GM21528 (cell line): ENCODE data around the gene ADCY1.

Source experiments
- ATAC-seq: cut with Tn5 transposase; IDR thresholded peaks from one replicate; pipeline ENCODE4 v1.9.1; 2021; ENCODE audit warnings: mild to moderate bottlenecking, moderate library complexity; ENCODE audit not compliant: unreplicated experiment, low FRiP score

ADCY1 gene

GRCh38 chr7:45663167-45663921 is 89.2 kb downstream of the ADCY1 start:
- no peak for ATAC-seq

GRCh38 chr7:45663965-45664633 is 89.9 kb downstream of the ADCY1 start:
- ATAC-seq: no peak

- no peak for ATAC-seq
Observed at GRCh38 chr7:45665172-45665571, 91.0 kb downstream of the ADCY1 start.

GRCh38 chr7:45670227-45670626 is 96.1 kb downstream of the ADCY1 start:
- ATAC-seq: no peak

GRCh38 chr7:45670717-45671116 is 96.5 kb downstream of the ADCY1 start:
- no peak for ATAC-seq

- no peak for ATAC-seq
Observed at GRCh38 chr7:45677311-45677900, 103.2 kb downstream of the ADCY1 start.

GRCh38 chr7:45679516-45679915 is 105.3 kb downstream of the ADCY1 start:
- ATAC-seq: no peak

GRCh38 chr7:45680776-45681175 is 106.6 kb downstream of the ADCY1 start:
- no peak for ATAC-seq

- no peak for ATAC-seq
Observed at GRCh38 chr7:45681596-45682357, 107.6 kb downstream of the ADCY1 start.

- no peak for ATAC-seq
Observed at GRCh38 chr7:45682358-45682735, 108.2 kb downstream of the ADCY1 start.

- no peak for ATAC-seq
Observed at GRCh38 chr7:45682836-45683555, 108.8 kb downstream of the ADCY1 start.

- no peak for ATAC-seq
Observed at GRCh38 chr7:45683556-45684148, 109.5 kb downstream of the ADCY1 start.

GRCh38 chr7:45684910-45685618 is 110.9 kb downstream of the ADCY1 start:
- no peak for ATAC-seq

GRCh38 chr7:45685619-45686240 is 111.6 kb downstream of the ADCY1 start:
- no peak for ATAC-seq

- no peak for ATAC-seq
Observed at GRCh38 chr7:45686441-45687184, 112.4 kb downstream of the ADCY1 start.

GRCh38 chr7:45687185-45687560 is 113.0 kb downstream of the ADCY1 start:
- no peak for ATAC-seq

- ATAC-seq: no peak
Observed at GRCh38 chr7:45687721-45688120, 113.6 kb downstream of the ADCY1 start.

- no peak for ATAC-seq
Observed at GRCh38 chr7:45688382-45688781, 114.2 kb downstream of the ADCY1 start.
